GM18498 (cell line): Measurements from ENCODE around the gene PTPRN2.
"Not testable (repeated sequence)": the region's sequence is repeated elsewhere in the genome, so short reads cannot be mapped to it uniquely, and the experiment has no call there.

Experiments
- ATAC-seq: cut with Tn5 transposase; IDR thresholded peaks from one replicate; pipeline ENCODE4 v1.9.1; 2021; ENCODE audit warnings: mild to moderate bottlenecking, moderate library complexity; ENCODE audit not compliant: unreplicated experiment

Gene PTPRN2

GRCh38 chr7:157563467-157564135, 1024.0 kb downstream of the PTPRN2 start:
- ATAC-seq = not testable (repeated sequence)

- ATAC-seq = not testable (repeated sequence)
Measured at GRCh38 chr7:157562522-157563398, 1024.9 kb downstream of the PTPRN2 start.

- ATAC-seq = no peak
Measured at GRCh38 chr7:157561816-157562410, 1025.7 kb downstream of the PTPRN2 start.

- no peak for ATAC-seq
Measured at GRCh38 chr7:157561523-157561785, 1026.2 kb downstream of the PTPRN2 start.

- no peak for ATAC-seq
Measured at GRCh38 chr7:157560710-157561522, 1026.7 kb downstream of the PTPRN2 start.

DNA sequence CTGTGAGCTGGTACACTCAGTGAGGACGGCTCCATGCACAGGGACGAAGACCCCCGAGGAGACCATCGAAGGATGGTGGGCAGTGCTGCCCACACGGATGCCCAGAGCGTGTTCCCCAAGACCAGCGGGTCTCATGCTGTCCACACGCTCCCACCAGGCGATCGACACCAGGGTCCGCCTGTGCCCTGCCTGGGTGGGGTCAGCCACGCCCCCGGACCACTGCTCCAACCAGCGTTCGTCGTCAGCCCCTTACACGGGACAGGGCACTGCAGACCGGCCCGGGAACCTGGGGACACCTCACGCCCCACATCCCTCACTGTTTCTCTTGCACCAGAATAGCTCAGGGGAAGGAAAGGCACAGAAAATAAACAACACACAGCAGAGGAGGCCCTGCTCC, 1027.4 kb downstream of the PTPRN2 start:
- no peak for ATAC-seq

- no peak for ATAC-seq
Measured at GRCh38 chr7:157559596-157560257, 1027.9 kb downstream of the PTPRN2 start.

- ATAC-seq = no peak
Measured at GRCh38 chr7:157558875-157559595, 1028.6 kb downstream of the PTPRN2 start.

DNA sequence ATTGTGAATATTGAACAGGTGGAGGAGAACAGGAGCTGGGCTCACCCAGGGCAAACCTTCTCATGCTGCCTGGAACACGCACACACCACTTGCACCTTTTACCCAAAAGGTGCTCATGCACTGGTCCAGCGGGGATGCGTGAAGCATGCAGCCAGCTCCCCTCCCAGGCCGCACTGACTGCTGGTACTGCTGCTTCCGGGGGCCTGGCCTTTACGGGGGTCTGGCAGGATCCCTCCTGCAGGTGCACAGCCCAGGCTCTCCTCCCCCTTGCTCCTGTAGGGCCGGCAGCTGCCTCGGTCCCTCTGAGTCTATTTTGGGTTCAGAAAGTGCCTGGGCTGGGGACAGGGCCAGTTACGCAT, 1029.1 kb downstream of the PTPRN2 start:
- ATAC-seq = no peak

DNA sequence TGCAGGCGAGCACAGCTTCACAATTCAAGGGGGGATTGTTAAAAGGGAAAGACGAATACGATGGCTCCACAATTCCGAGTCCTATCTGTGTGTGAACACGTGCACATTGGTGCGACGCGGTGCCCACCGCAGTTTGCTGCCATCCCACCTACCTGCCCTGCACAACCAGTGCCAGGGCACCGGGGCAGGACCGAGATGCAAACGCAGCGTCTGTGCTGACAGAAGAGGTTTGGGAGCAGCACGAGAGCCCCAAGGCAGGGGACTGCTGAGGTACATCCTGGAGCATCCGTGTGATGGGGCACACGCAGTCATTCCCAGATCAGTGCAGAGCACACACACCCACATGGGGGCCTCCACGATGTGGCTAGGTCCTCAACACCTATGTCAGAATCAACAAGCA, 1029.6 kb downstream of the PTPRN2 start:
- ATAC-seq = no peak

DNA sequence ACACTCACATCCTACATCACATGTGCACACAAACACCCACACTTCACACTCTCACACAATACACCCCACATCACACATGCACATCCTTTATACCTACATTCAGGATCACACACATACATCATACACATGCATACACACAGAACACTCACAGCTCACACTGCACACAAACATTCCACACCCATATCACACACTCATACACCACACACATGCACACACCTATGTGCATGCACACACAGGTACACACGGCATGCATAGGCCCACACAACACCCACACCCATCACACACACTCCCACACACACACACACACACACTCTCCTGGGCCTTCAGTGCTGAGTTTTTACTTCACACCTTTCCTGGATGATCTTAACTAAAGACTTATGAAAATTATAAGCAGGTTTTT, 1030.4 kb downstream of the PTPRN2 start:
- no peak for ATAC-seq

GRCh38 chr7:157556642-157556944, 1031.0 kb downstream of the PTPRN2 start:
- no peak for ATAC-seq

- no peak for ATAC-seq
Measured at GRCh38 chr7:157555944-157556641, 1031.5 kb downstream of the PTPRN2 start.

GRCh38 chr7:157555313-157555712, 1032.3 kb downstream of the PTPRN2 start:
- no peak for ATAC-seq

DNA sequence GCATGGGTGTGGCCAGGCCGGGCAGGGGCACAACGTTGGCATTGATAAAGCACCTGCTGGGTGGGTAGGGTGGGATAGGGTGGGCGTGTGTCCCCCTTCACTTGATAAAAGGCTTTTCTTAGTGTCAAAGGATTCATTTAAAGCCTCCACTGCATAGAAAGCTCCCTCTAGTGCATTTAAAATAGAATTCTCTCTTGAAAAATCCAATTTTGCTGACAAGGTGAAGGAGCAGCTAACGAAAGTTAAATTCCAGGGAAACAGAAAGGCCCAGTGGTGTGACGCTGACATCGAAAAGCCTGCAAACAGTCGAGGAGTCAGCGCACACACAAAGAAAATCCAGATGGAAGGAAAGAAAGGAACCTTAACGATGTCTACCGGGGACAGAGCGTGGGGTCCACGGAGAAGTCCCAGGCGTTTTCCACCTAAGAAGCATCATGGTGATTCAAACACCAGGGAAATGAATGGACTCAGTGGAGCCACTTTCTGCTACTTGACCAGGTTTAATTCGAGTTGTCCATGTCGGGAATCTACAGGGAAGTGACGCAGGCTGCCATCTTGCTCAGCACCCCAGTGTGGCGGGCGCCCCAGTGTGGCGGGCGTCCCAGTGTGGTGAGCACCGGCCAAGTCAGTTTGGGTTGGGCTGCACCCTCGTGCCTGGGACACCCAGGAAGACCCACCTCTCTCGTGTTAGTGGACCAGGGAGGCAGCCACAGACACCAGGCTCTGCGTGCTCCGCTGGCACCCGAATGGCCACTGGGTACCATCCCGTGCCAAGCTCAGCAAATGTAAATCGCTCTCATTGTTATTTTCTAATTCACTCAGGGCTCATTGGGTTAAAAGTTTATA, 1033.0 kb downstream of the PTPRN2 start:
- no peak for ATAC-seq

- ATAC-seq = no peak
Measured at GRCh38 chr7:157553256-157553655, 1034.4 kb downstream of the PTPRN2 start.

- ATAC-seq = no peak
Measured at GRCh38 chr7:157552295-157552993, 1035.2 kb downstream of the PTPRN2 start.
